Testis (tissue), 2 donors: ENCODE results near the gene CHST2.
"Not testable (repeated sequence)": the region's sequence is repeated elsewhere in the genome, so short reads cannot be mapped to it uniquely, and the experiment has no call there.

Source experiments
- POLR2A ChIP-seq: fragments of 450-650 bp; IDR thresholded peaks from one replicate; pipeline ENCODE4 v1.6.1; 2017; ENCODE audit warnings: antibody characterized with exemption, mild to moderate bottlenecking, moderate library complexity
- TF ChIP-seq, protein P1 (sequence below), 3 experiments: fragments of 450-650 bp in 2 of 3; fragments of 200-600 bp in 1 of 3; sonication (generic) in 1 of 3; IDR thresholded peaks; one replicate each; pipeline ENCODE4 v1.5.1; 2016 to 2019; ENCODE audit warnings: antibody characterized with exemption in 3 of 3, mild to moderate bottlenecking in 2 of 3, moderate library complexity in 1 of 3

DNA sequence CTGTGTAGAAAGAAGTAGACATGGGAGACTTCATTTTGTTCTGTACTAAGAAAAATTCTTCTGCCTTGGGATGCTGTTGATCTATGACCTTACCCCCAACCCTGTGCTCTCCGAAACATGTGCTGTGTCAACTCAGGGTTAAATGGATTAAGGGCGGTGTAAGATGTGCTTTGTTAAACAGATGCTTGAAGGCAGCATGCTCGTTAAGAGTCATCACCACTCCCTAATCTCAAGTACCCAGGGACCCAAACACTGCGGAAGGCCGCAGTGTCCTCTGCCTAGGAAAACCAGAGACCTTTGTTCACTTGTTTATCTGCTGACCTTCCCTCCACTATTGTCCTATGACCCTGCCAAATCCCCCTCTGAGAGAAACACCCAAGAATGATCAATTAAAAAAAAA is 45.6 kb upstream of the CHST2 start:
- TF ChIP-seq POLR2A, result not testable (repeated sequence)
- TF ChIP-seq, protein P1, sequence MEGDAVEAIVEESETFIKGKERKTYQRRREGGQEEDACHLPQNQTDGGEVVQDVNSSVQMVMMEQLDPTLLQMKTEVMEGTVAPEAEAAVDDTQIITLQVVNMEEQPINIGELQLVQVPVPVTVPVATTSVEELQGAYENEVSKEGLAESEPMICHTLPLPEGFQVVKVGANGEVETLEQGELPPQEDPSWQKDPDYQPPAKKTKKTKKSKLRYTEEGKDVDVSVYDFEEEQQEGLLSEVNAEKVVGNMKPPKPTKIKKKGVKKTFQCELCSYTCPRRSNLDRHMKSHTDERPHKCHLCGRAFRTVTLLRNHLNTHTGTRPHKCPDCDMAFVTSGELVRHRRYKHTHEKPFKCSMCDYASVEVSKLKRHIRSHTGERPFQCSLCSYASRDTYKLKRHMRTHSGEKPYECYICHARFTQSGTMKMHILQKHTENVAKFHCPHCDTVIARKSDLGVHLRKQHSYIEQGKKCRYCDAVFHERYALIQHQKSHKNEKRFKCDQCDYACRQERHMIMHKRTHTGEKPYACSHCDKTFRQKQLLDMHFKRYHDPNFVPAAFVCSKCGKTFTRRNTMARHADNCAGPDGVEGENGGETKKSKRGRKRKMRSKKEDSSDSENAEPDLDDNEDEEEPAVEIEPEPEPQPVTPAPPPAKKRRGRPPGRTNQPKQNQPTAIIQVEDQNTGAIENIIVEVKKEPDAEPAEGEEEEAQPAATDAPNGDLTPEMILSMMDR (IDR thresholded peaks at IDR 0.05), result not testable (repeated sequence)
